HepG2 (cell line): ENCODE data around the gene MAN1C1. TPM values are rescaled to one million over a fixed set of nuclear protein-coding genes. Genes with fewer than 3 reads are reported as not detected.

Source experiments
- ELF3 ChIP-seq: IDR thresholded peaks from 2 replicates; pipeline ENCODE4 v1.6.1; 2016; ENCODE audit warnings: missing genetic modification reagents, missing compliant biosample characterization
- FOSL2 ChIP-seq: sonication (generic); formaldehyde crosslinking; IDR thresholded peaks from 2 replicates; pipeline ENCODE4 v1.4.0; 2020; ENCODE audit warnings: missing genetic modification reagents
- FOXA3 ChIP-seq: IDR thresholded peaks from 2 replicates; pipeline ENCODE4 v1.6.1; 2016; ENCODE audit warnings: missing genetic modification reagents, missing compliant biosample characterization
- FUBP1 ChIP-seq: sonication (generic); formaldehyde crosslinking; IDR thresholded peaks from 2 replicates; pipeline ENCODE4 v1.5.1; 2020; ENCODE audit warnings: missing genetic modification reagents, mild to moderate bottlenecking, borderline replicate concordance
- GPN1 ChIP-seq: sonication (generic); formaldehyde crosslinking; IDR thresholded peaks from 2 replicates; pipeline ENCODE4 v1.5.1; 2020; ENCODE audit warnings: missing genetic modification reagents, borderline replicate concordance
- MXD3 ChIP-seq: IDR thresholded peaks from 2 replicates; pipeline ENCODE4 v1.6.1; 2016; ENCODE audit warnings: mild to moderate bottlenecking, missing biosample characterization, missing genetic modification reagents
- MXI1 ChIP-seq: IDR thresholded peaks from 3 replicates; pipeline ENCODE4 v1.6.1; 2012; ENCODE audit warnings: low read depth, low read length, inconsistent platforms, borderline replicate concordance
- PHF5A ChIP-seq: IDR thresholded peaks from one replicate; pipeline ENCODE4 v1.6.1; 2018; ENCODE audit warnings: low read depth, missing genetic modification reagents; ENCODE audit not compliant: unreplicated experiment
- RAD21 ChIP-seq: fragments of 450-650 bp; formaldehyde crosslinking; IDR thresholded peaks from 2 replicates; pipeline ENCODE4 v1.5.0; 2020; ENCODE audit warnings: mild to moderate bottlenecking
- SIN3A ChIP-seq: IDR thresholded peaks from 2 replicates; pipeline ENCODE4 v1.6.1; 2011; ENCODE audit warnings: low read depth, mild to moderate bottlenecking, control low read depth, low read length, borderline replicate concordance
- THAP9 ChIP-seq: sonication (generic); formaldehyde crosslinking; IDR thresholded peaks from 2 replicates; pipeline ENCODE4; 2020; ENCODE audit warnings: missing genetic modification reagents, mild to moderate bottlenecking, borderline replicate concordance
- YEATS2 ChIP-seq: sonication (generic); formaldehyde crosslinking; IDR thresholded peaks from 2 replicates; pipeline ENCODE4 v1.4.0; 2020; ENCODE audit warnings: missing genetic modification reagents, borderline replicate concordance
- ZNF124 ChIP-seq: sonication (generic); formaldehyde crosslinking; IDR thresholded peaks from 2 replicates; pipeline ENCODE4 v1.4.0; 2020; ENCODE audit warnings: missing genetic modification reagents
- ZNF674 ChIP-seq: sonication (generic); formaldehyde crosslinking; IDR thresholded peaks from 2 replicates; pipeline ENCODE4 v1.5.0; 2020; ENCODE audit warnings: low read depth, mild to moderate bottlenecking, missing genetic modification reagents
- ZNF773 ChIP-seq: sonication (generic); formaldehyde crosslinking; IDR thresholded peaks from 2 replicates; pipeline ENCODE4 v1.4.0; 2020; ENCODE audit warnings: missing genetic modification reagents, borderline replicate concordance
- polyA plus RNA-seq, 8 experiments: library from polyadenylated mRNA; depleted of rRNA in 3 of 8; stranded (reverse) in 7 of 8; unstranded in 1 of 8; fragments of >200 nt; fragmentation: Illumina TruSeq in 4 of 8; extraction: Trizol in 4 of 8; gene quantifications; 2 replicates each; pipeline versions ENCODE4 v1.2.1 to v1.2.3, GENCODE V29; 2011 to 2016; ENCODE audit warnings: low read depth in 4 of 8, missing spikeins in 1 of 8, mixed read lengths in 1 of 8; ENCODE audit not compliant: insufficient read depth in 1 of 8
- total RNA-seq, 5 experiments: library from RNA; depleted of rRNA; stranded (reverse); fragments of >200 nt; fragmentation: Illumina TruSeq; extraction: Trizol; gene quantifications; 2 replicates each; pipeline ENCODE4 v1.2.3, GENCODE V29; 2016; ENCODE audit warnings: low read depth in 1 of 5
- TF ChIP-seq, protein P1 (sequence below): sonication (generic); formaldehyde crosslinking; IDR thresholded peaks from 2 replicates; pipeline ENCODE4 v1.5.0; 2020; ENCODE audit warnings: mild to moderate bottlenecking, missing genetic modification reagents, borderline replicate concordance
- TF ChIP-seq, protein P2 (sequence below): sonication (generic); formaldehyde crosslinking; IDR thresholded peaks from 2 replicates; pipeline ENCODE4 v1.4.0; 2020; ENCODE audit warnings: missing genetic modification reagents

The MAN1C1 gene
- total and polyA plus RNA-seq, 2 of the 13 experiments (the other 11 are each of a cell fraction or from before 2014, with no cell fraction given) = 0.18 to 0.49 TPM

DNA sequence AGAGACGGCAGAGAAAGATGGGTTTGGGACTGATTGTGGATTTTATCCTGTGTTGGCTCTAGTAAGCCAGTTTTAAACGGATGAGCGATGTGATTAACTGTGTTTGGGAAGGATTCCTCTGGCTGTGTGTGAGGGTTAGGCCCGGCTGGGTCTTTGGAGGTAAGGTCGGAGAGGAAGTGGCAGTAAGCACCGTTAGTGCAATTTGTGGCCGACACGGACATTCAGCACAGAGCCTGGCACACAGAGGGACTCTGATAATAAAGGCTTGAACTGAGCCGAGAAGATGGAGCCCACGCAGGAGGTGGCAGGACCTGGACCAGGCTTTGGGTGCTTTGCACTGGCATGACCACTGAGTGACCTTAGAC lies 204.5 kb downstream of the MAN1C1 start (continued):
- no peak for TF ChIP-seq THAP9 (CRISPR knock-in tag)
- TF ChIP-seq FUBP1 (CRISPR knock-in tag) = 0 out of 2 replicates have a peak, but pooled peaks have one; percentile 39
- no peak for TF ChIP-seq MXI1
- TF ChIP-seq FOSL2 (CRISPR knock-in tag) = no peak
- TF ChIP-seq YEATS2 = 0 out of 2 replicates have a peak, but pooled peaks have one; percentile 36
- TF ChIP-seq RAD21 (CRISPR knock-in tag) = no peak
- no peak for TF ChIP-seq ZNF773 (CRISPR knock-in tag)
- TF ChIP-seq ZNF674 (CRISPR knock-in tag) = no peak
- TF ChIP-seq, protein P1, sequence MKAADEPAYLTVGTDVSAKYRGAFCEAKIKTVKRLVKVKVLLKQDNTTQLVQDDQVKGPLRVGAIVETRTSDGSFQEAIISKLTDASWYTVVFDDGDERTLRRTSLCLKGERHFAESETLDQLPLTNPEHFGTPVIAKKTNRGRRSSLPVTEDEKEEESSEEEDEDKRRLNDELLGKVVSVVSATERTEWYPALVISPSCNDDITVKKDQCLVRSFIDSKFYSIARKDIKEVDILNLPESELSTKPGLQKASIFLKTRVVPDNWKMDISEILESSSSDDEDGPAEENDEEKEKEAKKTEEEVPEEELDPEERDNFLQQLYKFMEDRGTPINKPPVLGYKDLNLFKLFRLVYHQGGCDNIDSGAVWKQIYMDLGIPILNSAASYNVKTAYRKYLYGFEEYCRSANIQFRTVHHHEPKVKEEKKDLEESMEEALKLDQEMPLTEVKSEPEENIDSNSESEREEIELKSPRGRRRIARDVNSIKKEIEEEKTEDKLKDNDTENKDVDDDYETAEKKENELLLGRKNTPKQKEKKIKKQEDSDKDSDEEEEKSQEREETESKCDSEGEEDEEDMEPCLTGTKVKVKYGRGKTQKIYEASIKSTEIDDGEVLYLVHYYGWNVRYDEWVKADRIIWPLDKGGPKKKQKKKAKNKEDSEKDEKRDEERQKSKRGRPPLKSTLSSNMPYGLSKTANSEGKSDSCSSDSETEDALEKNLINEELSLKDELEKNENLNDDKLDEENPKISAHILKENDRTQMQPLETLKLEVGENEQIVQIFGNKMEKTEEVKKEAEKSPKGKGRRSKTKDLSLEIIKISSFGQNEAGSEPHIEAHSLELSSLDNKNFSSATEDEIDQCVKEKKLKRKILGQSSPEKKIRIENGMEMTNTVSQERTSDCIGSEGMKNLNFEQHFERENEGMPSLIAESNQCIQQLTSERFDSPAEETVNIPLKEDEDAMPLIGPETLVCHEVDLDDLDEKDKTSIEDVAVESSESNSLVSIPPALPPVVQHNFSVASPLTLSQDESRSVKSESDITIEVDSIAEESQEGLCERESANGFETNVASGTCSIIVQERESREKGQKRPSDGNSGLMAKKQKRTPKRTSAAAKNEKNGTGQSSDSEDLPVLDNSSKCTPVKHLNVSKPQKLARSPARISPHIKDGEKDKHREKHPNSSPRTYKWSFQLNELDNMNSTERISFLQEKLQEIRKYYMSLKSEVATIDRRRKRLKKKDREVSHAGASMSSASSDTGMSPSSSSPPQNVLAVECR (CRISPR knock-in tag) = no peak
- no peak for TF ChIP-seq SIN3A
- no peak for TF ChIP-seq FOXA3 (CRISPR knock-in tag)
- no peak for TF ChIP-seq ZNF124 (CRISPR knock-in tag)
- TF ChIP-seq, protein P2, sequence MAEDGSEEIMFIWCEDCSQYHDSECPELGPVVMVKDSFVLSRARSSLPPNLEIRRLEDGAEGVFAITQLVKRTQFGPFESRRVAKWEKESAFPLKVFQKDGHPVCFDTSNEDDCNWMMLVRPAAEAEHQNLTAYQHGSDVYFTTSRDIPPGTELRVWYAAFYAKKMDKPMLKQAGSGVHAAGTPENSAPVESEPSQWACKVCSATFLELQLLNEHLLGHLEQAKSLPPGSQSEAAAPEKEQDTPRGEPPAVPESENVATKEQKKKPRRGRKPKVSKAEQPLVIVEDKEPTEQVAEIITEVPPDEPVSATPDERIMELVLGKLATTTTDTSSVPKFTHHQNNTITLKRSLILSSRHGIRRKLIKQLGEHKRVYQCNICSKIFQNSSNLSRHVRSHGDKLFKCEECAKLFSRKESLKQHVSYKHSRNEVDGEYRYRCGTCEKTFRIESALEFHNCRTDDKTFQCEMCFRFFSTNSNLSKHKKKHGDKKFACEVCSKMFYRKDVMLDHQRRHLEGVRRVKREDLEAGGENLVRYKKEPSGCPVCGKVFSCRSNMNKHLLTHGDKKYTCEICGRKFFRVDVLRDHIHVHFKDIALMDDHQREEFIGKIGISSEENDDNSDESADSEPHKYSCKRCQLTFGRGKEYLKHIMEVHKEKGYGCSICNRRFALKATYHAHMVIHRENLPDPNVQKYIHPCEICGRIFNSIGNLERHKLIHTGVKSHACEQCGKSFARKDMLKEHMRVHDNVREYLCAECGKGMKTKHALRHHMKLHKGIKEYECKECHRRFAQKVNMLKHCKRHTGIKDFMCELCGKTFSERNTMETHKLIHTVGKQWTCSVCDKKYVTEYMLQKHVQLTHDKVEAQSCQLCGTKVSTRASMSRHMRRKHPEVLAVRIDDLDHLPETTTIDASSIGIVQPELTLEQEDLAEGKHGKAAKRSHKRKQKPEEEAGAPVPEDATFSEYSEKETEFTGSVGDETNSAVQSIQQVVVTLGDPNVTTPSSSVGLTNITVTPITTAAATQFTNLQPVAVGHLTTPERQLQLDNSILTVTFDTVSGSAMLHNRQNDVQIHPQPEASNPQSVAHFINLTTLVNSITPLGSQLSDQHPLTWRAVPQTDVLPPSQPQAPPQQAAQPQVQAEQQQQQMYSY (CRISPR knock-in tag) = no peak
- no peak for TF ChIP-seq GPN1
- no peak for TF ChIP-seq MXD3 (CRISPR knock-in tag)
- TF ChIP-seq PHF5A (CRISPR knock-in tag) = no peak
- no peak for TF ChIP-seq ELF3
